GM11168 (cell line): Measurements from ENCODE around the gene DNAH6.
"Not testable (repeated sequence)": the region's sequence is repeated elsewhere in the genome, so short reads cannot be mapped to it uniquely, and the experiment has no call there.

Experiments
- in situ Hi-C: fragments of 300-500 bp; cut with MboI; formaldehyde crosslinking; loops from one replicate; pipeline ENCODE4 v1.12.0; 2022; ENCODE audit warnings: low sequenced_read_pairs; ENCODE audit not compliant: unreplicated experiment

DNAH6 gene

DNA sequence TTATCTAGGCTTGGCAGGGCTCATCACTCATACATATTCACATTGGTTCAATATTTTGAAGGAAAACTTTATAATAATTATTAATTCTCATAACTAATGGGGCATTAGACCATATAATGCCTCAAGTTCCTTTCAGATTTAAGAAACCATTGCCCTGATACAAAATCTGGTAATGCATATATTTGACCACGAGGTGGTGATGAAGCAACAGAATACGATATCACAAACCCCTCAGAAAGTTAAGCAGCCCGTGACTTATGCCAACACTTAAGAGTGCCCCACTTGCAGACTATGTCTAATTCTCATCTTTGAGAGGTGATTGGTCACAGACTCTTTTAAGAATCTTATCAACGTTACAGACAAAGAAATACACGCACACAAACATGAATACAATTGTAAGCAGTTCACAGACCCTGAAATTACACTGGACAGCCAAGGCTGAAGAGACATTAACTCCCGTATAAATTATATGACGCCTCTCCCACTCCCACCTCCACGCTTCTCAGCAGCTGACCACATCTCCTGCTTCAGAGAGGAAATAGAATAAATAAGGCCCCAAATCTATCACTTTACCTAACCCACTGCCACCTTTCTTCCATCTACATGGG lies 20.7 kb upstream of the DNAH6 start:
- in situ Hi-C loops: no loop called here

GRCh38 chr2:84496386-84496785 lies 19.9 kb upstream of the DNAH6 start:
- in situ Hi-C loops: no loop called here

DNA sequence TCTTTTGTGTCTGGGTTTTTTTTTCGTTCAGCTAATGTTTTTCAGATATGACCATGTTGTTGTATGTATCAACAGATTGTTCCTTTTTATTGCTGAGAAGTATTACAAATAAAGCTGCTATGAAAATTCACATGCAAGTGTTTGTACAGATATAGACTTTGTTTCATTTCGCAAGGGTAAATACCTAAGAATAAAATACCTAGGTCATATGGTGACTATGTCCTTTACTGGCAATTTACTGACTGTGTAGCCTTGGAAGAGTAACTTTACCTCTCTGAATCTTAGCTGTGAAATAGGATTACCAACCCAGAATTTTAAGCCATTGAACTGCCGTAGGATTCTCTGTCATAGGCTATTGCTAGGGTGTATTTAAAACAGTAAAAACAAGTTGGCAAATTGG lies 19.0 kb upstream of the DNAH6 start:
- in situ Hi-C loops: no loop called here

GRCh38 chr2:84498150-84498799 lies 18.0 kb upstream of the DNAH6 start:
- in situ Hi-C loops: no loop called here

GRCh38 chr2:84511024-84511423 lies 5.3 kb upstream of the DNAH6 start:
- in situ Hi-C loops: not testable (repeated sequence)

DNA sequence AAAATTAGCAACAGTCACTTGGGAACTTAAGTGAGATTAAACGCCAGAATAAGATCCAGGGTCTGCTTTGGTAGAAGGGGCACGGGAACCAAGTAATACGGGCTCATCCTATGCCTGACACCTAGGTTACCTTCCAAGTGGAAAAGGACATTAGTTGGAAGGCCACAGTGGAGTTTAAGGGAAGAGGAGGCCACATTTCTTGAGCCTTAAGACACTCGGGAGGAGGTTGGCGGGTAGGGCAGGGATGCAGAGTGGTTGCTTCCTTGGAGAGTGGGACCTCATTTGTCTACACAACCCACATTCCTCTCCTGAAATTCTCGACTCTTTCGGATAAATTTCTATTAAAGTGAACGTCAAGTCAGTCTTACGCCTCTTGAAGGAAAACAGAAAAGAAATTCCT lies 510 bp upstream of the DNAH6 start:
- in situ Hi-C loops: no loop called here

DNA sequence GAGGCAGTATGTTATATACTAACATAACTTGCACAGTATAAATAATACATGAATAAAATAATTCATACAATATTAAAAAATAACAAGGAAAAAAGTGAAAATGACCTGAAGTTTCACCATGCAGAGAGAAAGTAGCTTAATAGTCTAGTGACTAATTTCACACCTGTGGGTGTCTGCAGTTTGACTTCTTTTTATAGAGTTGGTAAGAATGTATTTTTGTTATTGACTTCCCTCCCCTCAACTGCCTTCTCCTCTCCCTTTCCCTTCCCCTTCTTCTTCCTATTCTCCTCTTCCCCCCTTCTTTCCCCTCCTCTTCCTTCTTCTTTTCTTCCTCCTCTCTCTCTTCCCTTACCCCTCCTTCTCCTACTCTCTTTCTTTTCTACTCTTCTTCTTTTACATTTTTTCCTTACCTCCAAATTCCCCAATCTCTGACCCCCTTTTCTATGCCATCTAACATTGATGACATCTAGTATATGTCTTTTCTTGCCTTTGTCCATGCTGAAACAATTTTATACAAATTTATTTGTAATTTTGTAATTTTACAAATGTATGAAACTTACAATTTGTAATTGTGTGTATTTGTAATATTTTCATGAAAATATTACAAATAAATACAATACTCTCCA lies 3.1 kb downstream of the DNAH6 start:
- in situ Hi-C loops: no loop called here

DNA sequence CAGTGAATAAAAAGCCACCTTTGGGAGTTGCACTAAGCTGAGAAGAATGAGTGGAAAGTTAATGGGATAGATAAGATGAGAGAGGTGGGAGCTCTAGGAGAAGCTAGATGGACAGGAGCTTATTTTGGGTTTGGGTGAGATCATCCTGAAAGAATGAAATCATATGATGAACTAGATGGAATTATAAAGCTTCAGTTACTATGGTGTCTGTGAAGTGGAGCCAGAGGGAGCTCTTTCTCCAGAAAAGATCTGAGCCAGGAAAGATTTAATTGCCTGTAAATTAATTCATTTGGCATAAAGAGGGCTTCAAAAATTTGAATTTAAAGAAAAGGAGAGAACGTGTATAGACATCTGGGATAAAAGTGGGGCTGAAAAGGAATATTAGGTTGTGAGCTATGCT lies 10.3 kb downstream of the DNAH6 start:
- in situ Hi-C loops: no loop called here

DNA sequence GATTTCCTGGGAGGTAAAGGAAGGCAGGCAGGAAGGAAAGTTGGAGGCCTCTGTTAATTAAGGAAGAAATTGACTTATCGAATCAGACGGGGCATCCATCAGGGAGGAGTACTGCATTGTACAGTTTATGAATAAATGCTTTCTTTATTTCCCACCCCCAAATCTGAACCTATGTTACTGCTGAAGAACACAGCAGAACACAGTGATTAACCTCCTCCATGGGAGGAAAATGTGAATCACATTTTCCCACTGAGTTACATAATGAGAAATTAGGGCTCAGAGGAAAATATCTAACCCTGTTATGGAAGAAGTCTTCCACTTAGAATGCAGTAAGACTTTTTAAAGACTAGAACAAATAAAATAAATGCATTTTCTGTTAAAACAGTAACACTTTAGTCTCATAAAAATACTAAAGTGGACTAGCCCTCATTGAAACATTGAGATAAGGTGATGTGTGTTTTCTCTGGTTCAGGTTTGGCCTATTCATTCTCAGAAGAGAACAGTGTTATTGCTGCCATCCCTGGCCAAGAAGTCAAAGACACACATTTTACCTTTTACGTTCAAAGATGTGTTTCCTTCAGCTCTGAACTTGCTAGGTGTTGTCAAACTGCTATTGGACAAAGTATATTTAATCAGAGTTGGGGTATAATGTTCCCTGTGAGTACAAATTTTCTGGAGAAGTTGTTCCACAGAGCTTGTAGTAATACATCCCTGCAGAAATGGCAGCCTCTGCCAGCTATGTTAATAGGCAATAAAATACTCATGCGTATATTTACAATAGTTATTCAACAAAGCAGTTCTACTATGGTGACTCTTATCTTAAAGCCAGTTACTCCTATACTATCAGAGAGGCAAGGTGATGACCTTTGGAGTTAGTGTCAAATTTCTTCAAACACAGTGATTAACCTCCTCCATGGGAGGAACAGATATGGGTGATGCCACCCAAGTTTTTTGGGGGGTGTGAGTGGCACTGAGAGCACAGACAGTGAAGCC lies 11.1 kb downstream of the DNAH6 start:
- in situ Hi-C loops: no loop called here

GRCh38 chr2:84532291-84532690 lies 16.0 kb downstream of the DNAH6 start:
- in situ Hi-C loops: no loop called here

DNA sequence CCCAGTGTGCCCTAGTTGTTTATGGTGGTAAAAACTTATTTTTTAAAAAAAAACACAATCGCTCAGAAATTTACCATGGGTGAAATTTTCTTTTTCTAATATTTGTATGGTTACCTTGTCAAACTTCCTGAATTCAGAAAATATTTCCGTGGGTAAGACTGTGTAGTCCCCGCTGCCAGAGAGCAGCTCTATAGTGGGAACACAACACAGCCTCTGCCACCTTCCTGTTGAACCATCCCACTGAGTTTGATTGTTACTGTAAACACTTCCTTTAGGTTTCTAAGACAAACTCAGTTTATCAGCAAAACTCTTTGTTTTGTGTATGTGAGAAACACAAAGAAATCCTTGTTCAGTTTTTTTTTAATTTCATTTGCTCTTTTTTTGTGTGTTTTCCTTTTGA lies 17.9 kb downstream of the DNAH6 start:
- in situ Hi-C loops: no loop called here

DNA sequence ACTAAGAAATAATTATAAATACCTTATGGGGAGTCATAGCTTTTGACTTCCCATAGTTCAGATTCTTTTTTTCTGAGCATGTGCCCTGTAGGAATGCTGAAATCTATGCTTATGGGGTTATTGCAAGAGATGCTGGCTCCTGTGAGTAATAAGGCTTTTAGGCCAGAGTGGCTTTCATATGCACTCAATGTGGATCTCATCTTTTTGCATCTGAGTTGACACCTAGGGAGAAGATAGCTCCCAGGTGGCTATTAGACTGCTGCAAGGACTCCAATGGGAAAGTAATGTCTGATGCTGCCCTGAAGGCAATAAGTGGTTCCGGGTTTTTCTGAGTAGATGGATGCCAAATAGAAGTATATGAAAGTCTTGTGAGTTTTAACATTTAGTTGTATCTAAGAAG lies 21.0 kb downstream of the DNAH6 start:
- in situ Hi-C loops: no loop called here

- in situ Hi-C loops: no loop called here
Measured at GRCh38 chr2:84539729-84540128, 23.4 kb downstream of the DNAH6 start.

GRCh38 chr2:84545005-84545404 lies 28.7 kb downstream of the DNAH6 start:
- in situ Hi-C loops: no loop called here

GRCh38 chr2:84546551-84546950 lies 30.3 kb downstream of the DNAH6 start:
- in situ Hi-C loops: no loop called here

GRCh38 chr2:84548303-84548702 lies 32.0 kb downstream of the DNAH6 start:
- in situ Hi-C loops: no loop called here

DNA sequence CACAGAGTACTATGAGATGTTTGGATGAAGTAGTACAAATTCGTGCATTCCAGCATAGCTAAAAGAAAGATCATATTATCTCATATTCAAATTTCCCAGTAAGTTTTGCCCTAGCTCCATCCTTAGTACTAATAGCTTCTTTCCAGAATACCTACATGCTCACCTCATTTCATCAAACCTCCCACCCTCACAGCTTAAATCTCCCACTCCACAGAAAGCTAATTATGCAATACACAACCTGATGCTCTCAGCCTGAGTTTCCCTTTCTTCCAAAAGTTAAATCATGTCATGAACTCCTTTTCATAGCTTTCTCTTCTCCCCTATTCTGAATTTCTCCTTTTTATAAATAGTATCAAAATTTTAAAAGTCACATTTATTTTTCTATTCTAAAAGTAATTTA lies 34.6 kb downstream of the DNAH6 start:
- in situ Hi-C loops: no loop called here

DNA sequence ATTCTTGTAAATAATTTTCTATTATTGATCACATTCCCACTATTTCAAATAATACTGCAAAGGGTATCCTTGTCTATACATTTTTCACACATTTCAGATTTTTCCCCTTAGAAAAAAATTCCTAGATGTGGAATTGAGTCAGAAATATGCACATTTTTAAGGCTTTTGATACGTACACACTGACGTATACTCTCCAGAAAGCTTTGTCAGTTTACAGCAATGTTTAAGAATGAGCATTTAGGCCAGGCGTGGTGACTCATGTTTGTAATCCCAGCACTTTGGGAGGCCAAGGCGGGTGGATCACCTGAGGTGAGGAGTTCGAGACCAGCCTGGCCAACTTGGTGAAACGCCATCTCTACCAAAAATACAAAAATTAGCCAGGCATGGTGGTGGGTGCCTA lies 35.2 kb downstream of the DNAH6 start:
- in situ Hi-C loops: not testable (repeated sequence)

DNA sequence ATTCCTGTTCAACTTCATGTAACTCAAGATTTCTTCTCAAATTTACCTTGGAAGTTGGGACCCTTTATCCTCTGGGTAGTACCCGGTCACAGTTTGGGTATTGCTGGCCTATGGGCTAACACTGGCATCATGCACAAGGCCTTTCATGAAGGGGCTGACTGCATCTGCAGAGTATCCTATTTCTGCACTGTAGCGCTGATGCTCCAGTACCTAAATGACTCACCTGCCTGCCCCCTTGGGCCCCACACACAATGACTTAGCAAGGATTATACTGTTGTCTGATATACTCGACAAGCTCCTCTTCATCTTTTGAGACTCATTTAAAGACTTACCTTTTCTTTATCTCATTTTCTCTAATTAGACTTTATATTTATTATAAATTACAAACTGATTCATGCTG lies 39.9 kb downstream of the DNAH6 start:
- in situ Hi-C loops: no loop called here

DNA sequence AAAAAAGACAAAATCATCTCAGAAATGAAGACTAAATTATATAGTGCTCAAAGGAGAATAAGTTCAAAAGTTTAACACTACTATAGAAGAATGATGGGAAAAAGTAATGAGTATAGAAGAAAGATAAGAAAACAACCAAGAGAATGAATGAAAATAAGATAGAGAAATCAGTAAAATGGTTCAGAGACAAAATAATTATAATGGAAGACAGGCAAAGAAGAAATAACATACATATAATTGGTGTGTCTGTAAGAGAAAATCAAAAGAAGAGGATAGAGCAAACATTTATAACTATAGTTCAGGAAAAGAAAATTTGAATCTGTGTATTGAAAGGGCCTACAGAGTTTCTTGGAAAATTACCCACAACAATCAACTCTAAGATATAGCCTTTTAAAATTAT lies 43.5 kb downstream of the DNAH6 start:
- in situ Hi-C loops: no loop called here

DNA sequence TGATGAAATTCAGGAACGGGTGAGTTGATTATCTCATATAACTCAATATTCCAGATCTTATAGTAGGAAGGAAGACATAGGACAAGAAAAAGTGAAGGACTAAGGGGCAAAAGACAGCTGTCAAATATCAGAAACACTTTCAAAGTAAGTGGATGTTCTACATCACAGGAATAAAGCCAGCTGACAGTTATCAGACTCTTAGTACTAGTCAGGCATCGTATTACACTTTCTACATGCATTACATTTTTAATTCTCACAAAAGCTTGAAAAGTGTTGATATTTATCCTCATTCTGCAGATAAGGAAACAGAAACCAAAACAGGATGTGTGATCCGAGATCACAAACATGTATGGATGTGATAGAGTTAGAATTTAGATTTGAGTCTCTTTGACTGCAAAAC lies 63.4 kb downstream of the DNAH6 start:
- in situ Hi-C loops: no loop called here
